HG03442 (cell line): ENCODE measurements around the gene PDE8A.
"Not testable (repeated sequence)": the region's sequence is repeated elsewhere in the genome, so short reads cannot be mapped to it uniquely, and the experiment has no call there.

ENCODE experiments used
- ATAC-seq: cut with Tn5 transposase; IDR thresholded peaks from one replicate; pipeline ENCODE4 v1.9.1; 2021; ENCODE audit warnings: mild to moderate bottlenecking, moderate library complexity; ENCODE audit not compliant: unreplicated experiment

PDE8A gene

GRCh38 chr15:84987949-84988624 is 6.4 kb downstream of the PDE8A start:
- no peak for ATAC-seq

GRCh38 chr15:84988909-84989644 is 7.4 kb downstream of the PDE8A start:
- ATAC-seq, result no peak

GRCh38 chr15:84990507-84990906 is 8.9 kb downstream of the PDE8A start:
- no peak for ATAC-seq

- ATAC-seq, result no peak
Observed at GRCh38 chr15:84991014-84991712, 9.5 kb downstream of the PDE8A start.

GRCh38 chr15:84992157-84992944 is 10.7 kb downstream of the PDE8A start:
- no peak for ATAC-seq

GRCh38 chr15:84996055-84996454 is 14.4 kb downstream of the PDE8A start:
- ATAC-seq, result no peak

GRCh38 chr15:84996714-84997113 is 15.1 kb downstream of the PDE8A start:
- not testable (repeated sequence) for ATAC-seq

- not testable (repeated sequence) for ATAC-seq
Observed at GRCh38 chr15:84997214-84997613, 15.6 kb downstream of the PDE8A start.

GRCh38 chr15:85000189-85000864 is 18.7 kb downstream of the PDE8A start:
- ATAC-seq, result no peak

GRCh38 chr15:85000937-85001336 is 19.3 kb downstream of the PDE8A start:
- ATAC-seq, result no peak

GRCh38 chr15:85002517-85002916 is 20.9 kb downstream of the PDE8A start:
- no peak for ATAC-seq

- ATAC-seq, result no peak
Observed at GRCh38 chr15:85003593-85004312, 22.1 kb downstream of the PDE8A start.

GRCh38 chr15:85004550-85004949 is 22.9 kb downstream of the PDE8A start:
- no peak for ATAC-seq

- no peak for ATAC-seq
Observed at GRCh38 chr15:85005319-85005718, 23.7 kb downstream of the PDE8A start.

- no peak for ATAC-seq
Observed at GRCh38 chr15:85005746-85006145, 24.1 kb downstream of the PDE8A start.

- no peak for ATAC-seq
Observed at GRCh38 chr15:85006201-85006600, 24.5 kb downstream of the PDE8A start.

GRCh38 chr15:85006655-85007054 is 25.0 kb downstream of the PDE8A start:
- ATAC-seq, result no peak

- ATAC-seq, result no peak
Observed at GRCh38 chr15:85007137-85007536, 25.5 kb downstream of the PDE8A start.

- ATAC-seq, result no peak
Observed at GRCh38 chr15:85007741-85008397, 26.2 kb downstream of the PDE8A start.
